Stomach (tissue), 9 donors: Measurements from ENCODE around the gene CD101. TPM values are rescaled to one million over a fixed set of nuclear protein-coding genes. Genes with fewer than 3 reads are reported as not detected.

Experiments
- DNase-seq, 2 donors: peaks; one replicate each; pipeline versions ENCODE4 v3.0.0 to v3.0.0-alpha.2; 2013 to 2019
- H3K27ac ChIP-seq, 5 donors: fragments of 200-600 bp in 4 of 5; sonication (generic) in 4 of 5; one replicate each; pipeline ENCODE4 v1.5.1; 2013 to 2019; ENCODE audit warnings: mild to moderate bottlenecking in 1 of 5, moderate library complexity in 1 of 5
- H3K27me3 ChIP-seq, 3 donors: fragments of 200-600 bp; sonication (generic); one replicate each; pipeline ENCODE4 v1.5.1; 2017 to 2019; ENCODE audit warnings: mixed run types in 1 of 3
- H3K36me3 ChIP-seq, 4 donors: fragments of 200-600 bp; sonication (generic); 1 replicate in 3 of 4; 2 replicates in 1 of 4; pipeline ENCODE4 v1.5.1; 2016 to 2019
- H3K4me1 ChIP-seq, 4 donors: fragments of 200-600 bp; sonication (generic); one replicate each; pipeline ENCODE4 v1.5.1; 2016 to 2019
- H3K4me3 ChIP-seq, 4 donors: fragments of 200-600 bp; sonication (generic) in 3 of 4; one replicate each; pipeline ENCODE4 v1.5.1; 2016 to 2019; ENCODE audit warnings: mild to moderate bottlenecking in 1 of 4
- H3K9me3 ChIP-seq, 4 donors: fragments of 200-600 bp; sonication (generic); one replicate each; pipeline ENCODE4 v1.5.1; 2016 to 2019
- EP300 ChIP-seq: sonication (generic); formaldehyde crosslinking; IDR thresholded peaks from one replicate; pipeline ENCODE4 v1.6.1; 2017; ENCODE audit warnings: antibody characterized with exemption
- POLR2A ChIP-seq, 4 donors: fragments of 450-650 bp; IDR thresholded peaks; one replicate each; pipeline ENCODE4 v1.6.1; 2016; ENCODE audit warnings: antibody characterized with exemption in 4 of 4, control low read depth in 2 of 4, mild to moderate bottlenecking in 1 of 4, moderate library complexity in 1 of 4
- POLR2AphosphoS5 ChIP-seq, 3 donors: sonication (generic); formaldehyde crosslinking; IDR thresholded peaks; one replicate each; pipeline ENCODE4 v1.6.1; 2016; ENCODE audit warnings: antibody characterized with exemption in 3 of 3
- WGBS, 5 donors: extraction: QIAGEN DNeasy Blood & Tissue Kit in 3 of 5; methylation state at CpG; one replicate each; pipeline versions ENCODE4 v1.1.5 to v1.1.7; 2013 to 2018; 5-methylcytosine and 5-hydroxymethylcytosine counted together
- intact Hi-C: fragments of 100-400 bp; cut with DNase I; formaldehyde crosslinking; loops from one replicate; pipeline ENCODE4 v1.15.1; 2023; ENCODE audit warnings: low total_unique reads
- polyA plus RNA-seq, 3 donors: library from polyadenylated mRNA; stranded (reverse); fragments of 200-250 nt; gene quantifications; one replicate each; pipeline ENCODE4 v1.2.3, GENCODE V29; 2013
- total RNA-seq, 5 donors: library from RNA; depleted of rRNA; stranded (reverse); fragments of >200 nt; gene quantifications; one replicate each; pipeline versions ENCODE4 v1.1.0 to v1.2.3, GENCODE V29; 2014 to 2016
- TF ChIP-seq, protein P1 (sequence below), 7 experiments: fragments of 450-650 bp in 4 of 7; fragments of 200-600 bp in 3 of 7; sonication (generic) in 3 of 7; IDR thresholded peaks; one replicate each; pipeline ENCODE4 v1.5.1; 2016 to 2019; ENCODE audit warnings: antibody characterized with exemption in 7 of 7, control low read depth in 2 of 7, mild to moderate bottlenecking in 1 of 7
- donor health status: healthy with polysubstance abuse.
- donor health status: Bipolar disorder and iron deficiency.
- donor health status: healthy.

Gene CD101
- total and polyA plus RNA-seq, 8 donors = 0.45 to 8.8 (median 1.8) TPM; not detected in 2

DNA sequence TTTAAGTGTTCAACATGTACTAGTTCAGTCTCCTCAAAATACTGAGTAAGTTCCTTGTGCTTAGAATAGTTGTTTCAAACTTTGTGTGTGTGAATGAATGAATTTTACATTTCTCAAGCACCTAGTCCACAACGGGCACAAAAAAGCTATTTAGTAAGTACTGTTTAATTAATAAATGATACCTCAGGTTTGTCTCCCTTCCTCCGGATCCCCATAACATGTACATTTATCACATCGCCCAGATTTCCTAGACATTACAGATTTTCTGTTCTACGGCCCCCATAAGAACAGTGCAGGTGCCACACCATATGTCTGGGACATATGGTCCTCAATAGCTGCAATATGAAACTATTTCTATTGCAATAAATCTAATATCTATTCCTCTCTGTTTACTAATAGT is 57.2 kb downstream of the CD101 start:
- Histone ChIP-seq H3K27me3 (no peaks in the 10 kb centered on the region), H3K36me3 (peaks cover 0 to 11% (median 0%) of the 10 kb centered on the region in 4 donors), H3K4me1 (peaks cover 0 to 31% (median 17%) of the 10 kb centered on the region in 4 donors), H3K27ac (peak overlapping the region in 4 of 5 donors; percentile 85 to 88 (median 86)), H3K4me3 (peak overlapping the region; percentile 69 to 84 (median 80)), H3K9me3 (no peaks in the 10 kb centered on the region)
- WGBS, 5 donors = 18 to 29% (median 24%) methylated on average over 4 of the region's 4 CpGs
- intact Hi-C loops = loop anchor here (10.0 kb wide), 1 partner anchor 484 kb away; the partner anchor contains the start of gene CD58
- TF ChIP-seq POLR2AphosphoS5 (IDR thresholded peaks at IDR 0.05) = no peak
- TF ChIP-seq, protein P1, sequence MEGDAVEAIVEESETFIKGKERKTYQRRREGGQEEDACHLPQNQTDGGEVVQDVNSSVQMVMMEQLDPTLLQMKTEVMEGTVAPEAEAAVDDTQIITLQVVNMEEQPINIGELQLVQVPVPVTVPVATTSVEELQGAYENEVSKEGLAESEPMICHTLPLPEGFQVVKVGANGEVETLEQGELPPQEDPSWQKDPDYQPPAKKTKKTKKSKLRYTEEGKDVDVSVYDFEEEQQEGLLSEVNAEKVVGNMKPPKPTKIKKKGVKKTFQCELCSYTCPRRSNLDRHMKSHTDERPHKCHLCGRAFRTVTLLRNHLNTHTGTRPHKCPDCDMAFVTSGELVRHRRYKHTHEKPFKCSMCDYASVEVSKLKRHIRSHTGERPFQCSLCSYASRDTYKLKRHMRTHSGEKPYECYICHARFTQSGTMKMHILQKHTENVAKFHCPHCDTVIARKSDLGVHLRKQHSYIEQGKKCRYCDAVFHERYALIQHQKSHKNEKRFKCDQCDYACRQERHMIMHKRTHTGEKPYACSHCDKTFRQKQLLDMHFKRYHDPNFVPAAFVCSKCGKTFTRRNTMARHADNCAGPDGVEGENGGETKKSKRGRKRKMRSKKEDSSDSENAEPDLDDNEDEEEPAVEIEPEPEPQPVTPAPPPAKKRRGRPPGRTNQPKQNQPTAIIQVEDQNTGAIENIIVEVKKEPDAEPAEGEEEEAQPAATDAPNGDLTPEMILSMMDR (IDR thresholded peaks at IDR 0.05) = no peak
- no peak for TF ChIP-seq POLR2A (IDR thresholded peaks at IDR 0.05)
- no peak for TF ChIP-seq EP300
- no peak for DNase-seq

DNA sequence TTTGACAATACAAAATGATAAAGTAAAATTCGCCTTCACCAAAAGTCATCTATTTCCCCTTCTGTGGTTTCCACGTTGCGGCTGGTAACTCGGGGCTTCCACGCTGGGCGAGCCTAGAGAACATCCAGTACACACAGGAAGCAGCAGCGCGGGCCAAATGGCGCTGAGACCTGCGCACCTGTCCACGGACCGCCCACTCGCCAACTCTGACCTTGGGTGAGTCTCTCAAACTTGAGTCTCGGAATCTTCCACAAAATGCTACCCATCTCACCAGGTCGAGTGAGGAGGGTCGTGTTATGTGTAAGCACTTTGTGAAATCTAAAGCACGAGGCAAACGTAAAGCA is 57.7 kb downstream of the CD101 start:
- peak overlapping the region; percentile 85 to 88 (median 86) for H3K27ac ChIP-seq
- H3K4me1 ChIP-seq = peaks cover 0 to 31% (median 17%) of the 10 kb centered on the region in 4 donors
- H3K36me3 ChIP-seq = peaks cover 0 to 11% (median 0%) of the 10 kb centered on the region in 4 donors
- TF ChIP-seq POLR2A (IDR thresholded peaks at IDR 0.05) (no peak), POLR2AphosphoS5 (IDR thresholded peaks at IDR 0.05) (peak in 1 of 3 donors; percentile 5)
- intact Hi-C loops = loop anchor here (10.0 kb wide), 1 partner anchor 485 kb away; the partner anchor contains the start of gene CD58
- 0 to 2% (median 0%) methylated on average over 16 to 18 of the region's 18 CpGs for WGBS, 5 donors
- H3K27me3 ChIP-seq = no peaks in the 10 kb centered on the region
- peak; percentile 76 to 85 for DNase-seq
- H3K4me3 ChIP-seq = peak overlapping the region; percentile 69 to 84 (median 80)
- H3K9me3 ChIP-seq = no peaks in the 10 kb centered on the region

DNA sequence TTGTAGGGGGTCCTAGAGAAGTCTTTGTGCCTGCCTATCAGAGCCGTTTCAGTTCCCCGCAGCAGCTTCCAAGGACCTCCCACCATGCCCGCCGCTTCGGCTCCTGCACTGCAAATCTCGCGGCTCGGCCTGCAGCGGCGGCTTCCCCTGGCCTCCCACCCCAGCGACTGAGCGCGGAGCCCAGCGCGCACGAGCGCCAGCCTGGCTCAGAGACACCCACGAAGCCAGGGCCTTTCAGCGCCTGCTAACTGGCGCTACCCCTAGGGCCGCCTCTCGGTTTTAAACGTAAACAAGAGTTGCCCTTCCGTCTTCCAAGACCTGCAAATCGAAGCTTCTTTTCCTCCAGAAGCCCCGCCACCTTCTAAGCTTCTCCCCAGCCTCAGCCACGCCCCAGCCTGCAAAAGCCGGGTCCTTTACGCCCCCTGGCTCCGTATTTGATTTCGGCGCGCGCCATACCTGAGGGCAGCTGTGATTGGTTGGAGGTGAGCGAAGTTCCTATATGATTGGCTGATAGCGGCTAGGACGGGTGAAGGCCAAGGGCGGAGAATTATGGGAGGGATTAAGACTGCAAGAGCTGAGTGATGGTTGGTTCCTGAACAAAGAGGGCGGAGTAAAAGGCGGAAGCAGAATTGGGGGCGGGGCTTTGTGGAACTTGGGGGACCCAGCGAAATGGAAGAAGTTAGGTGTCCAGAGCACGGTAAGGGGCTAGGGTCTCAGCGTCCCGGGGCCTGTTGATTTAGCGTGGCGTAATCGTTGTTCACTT is 58.3 kb downstream of the CD101 start, which contains the start of gene TTF2:
Gene TTF2, plus strand, starts transcription at position 649 of the 763 bp plus-strand sequence. Its CDS starts 21 bp downstream, at position 670.
- DNase-seq = peak; percentile 93 to 99
- intact Hi-C loops = loop anchor here (10.0 kb wide), 1 partner anchor 485 kb away; the partner anchor contains the start of gene CD58
- WGBS, 5 donors = 0 to 1% (median 1%) methylated on average over 36 to 48 of the region's 48 CpGs
- Histone ChIP-seq H3K4me3 (peak within 1 kb of the TSS; percentile 69 to 84 (median 80)), H3K4me1 (peaks cover 0 to 31% (median 17%) of the 10 kb centered on the region in 4 donors), H3K9me3 (no peaks in the 10 kb centered on the region), H3K27me3 (no peaks in the 10 kb centered on the region), H3K27ac (peak within 1 kb of the TSS; percentile 85 to 88 (median 86)), H3K36me3 (peaks cover 0 to 12% (median under 1%) of the 10 kb centered on the region in 4 donors)
- TF ChIP-seq POLR2A (IDR thresholded peaks at IDR 0.05) = peak in 1 of 4 donors; percentile 38
- TF ChIP-seq, protein P1 (IDR thresholded peaks at IDR 0.05) = peak in 4 of 7 experiments; percentile 10 to 48 (median 30)
- no peak for TF ChIP-seq EP300
- peak in 2 of 3 donors; percentile 18 to 56 for TF ChIP-seq POLR2AphosphoS5 (IDR thresholded peaks at IDR 0.05)

DNA sequence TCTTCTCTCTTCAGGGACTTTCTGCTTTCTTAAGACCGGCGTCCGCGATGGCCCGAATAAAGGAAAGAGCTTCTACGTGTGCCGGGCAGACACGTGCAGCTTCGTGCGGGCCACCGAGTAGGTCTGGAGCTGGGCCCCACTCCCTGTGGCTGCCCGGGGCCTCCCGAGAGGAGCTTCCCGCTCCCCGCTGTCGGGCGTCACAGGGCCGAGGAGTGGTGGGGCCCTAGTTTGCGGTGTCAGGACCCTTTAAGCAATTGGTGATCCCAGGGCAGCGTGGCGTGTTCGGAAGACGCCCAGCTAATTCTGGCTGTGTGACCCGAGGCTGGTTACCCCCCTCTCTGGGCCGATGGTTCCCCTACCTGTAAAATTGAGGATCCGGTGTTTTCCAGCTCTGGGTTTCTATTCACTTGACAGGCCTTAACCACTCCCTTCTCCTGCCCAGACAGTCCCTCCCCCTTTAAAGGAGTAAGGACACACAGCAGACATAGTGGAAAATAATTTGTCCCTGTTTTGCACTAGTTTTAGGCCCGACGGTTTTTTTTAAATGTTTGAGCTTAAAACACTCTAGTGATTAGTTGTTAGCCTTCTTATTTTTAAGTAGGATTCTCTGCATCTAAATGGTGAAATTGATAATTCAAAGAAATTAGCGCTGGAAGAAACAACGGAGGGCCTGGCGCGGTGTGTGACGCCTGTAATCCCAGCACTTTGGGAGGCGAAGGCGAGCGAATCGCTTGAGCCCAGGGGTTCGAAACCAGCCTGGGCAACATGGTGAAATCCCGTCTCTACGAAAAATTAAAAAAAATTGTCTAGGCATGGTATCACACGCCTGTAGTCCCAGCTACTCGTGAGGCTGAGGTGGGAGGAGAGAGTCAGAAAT is 59.1 kb downstream of the CD101 start:
- peaks cover 0 to 31% (median 17%) of the 10 kb centered on the region in 4 donors for H3K4me1 ChIP-seq
- H3K27ac ChIP-seq = peak overlapping the region; percentile 85 to 88 (median 86)
- peaks cover 0 to 18% (median 3%) of the 10 kb centered on the region in 4 donors for H3K36me3 ChIP-seq
- TF ChIP-seq, protein P1 (IDR thresholded peaks at IDR 0.05) = no peak
- TF ChIP-seq POLR2AphosphoS5 (IDR thresholded peaks at IDR 0.05) (no peak), POLR2A (IDR thresholded peaks at IDR 0.05) (no peak), EP300 (no peak)
- no peaks in the 10 kb centered on the region for H3K9me3 ChIP-seq
- DNase-seq = peak in 1 of 2 donors; percentile 82
- intact Hi-C loops = no loop called here
- no peaks in the 10 kb centered on the region for H3K27me3 ChIP-seq
- 17 to 31% (median 21%) methylated on average over 30 to 42 of the region's 42 CpGs for WGBS, 5 donors
- peak overlapping the region; percentile 69 to 84 (median 80) for H3K4me3 ChIP-seq
